IMR-90 (cell line): ENCODE measurements around the gene CRACR2B.

Experiments
- CEBPB ChIP-seq: IDR thresholded peaks from 2 replicates; pipeline ENCODE4 v1.6.1; 2012; ENCODE audit warnings: low read depth, low read length, improper control_type of control experiment
- CTCF ChIP-seq: conservative IDR thresholded peaks from 2 replicates; pipeline ENCODE4 v1.5.1; 2012; ENCODE audit warnings: mild to moderate bottlenecking, low read depth, low read length, improper control_type of control experiment

GRCh38 chr11:791658-792534, 35.8 kb upstream of the CRACR2B start:
- no peak for TF ChIP-seq CEBPB
- no peak for TF ChIP-seq CTCF
